H1 (cell line): Measurements from ENCODE around the gene TRIB2.

ENCODE experiments used
- EZH2 ChIP-seq: fragments of 200-600 bp; sonication (generic); IDR thresholded peaks from 2 replicates; pipeline ENCODE4 v1.7.1; 2012; ENCODE audit warnings: low read depth, mild to moderate bottlenecking, moderate library complexity, low read length, inconsistent platforms; ENCODE audit not compliant: severe bottlenecking
- RFX5 ChIP-seq: IDR thresholded peaks from 2 replicates; pipeline ENCODE4 v1.6.1; 2011; ENCODE audit warnings: low read depth, low read length, improper control_type of control experiment, borderline replicate concordance
- RXRA ChIP-seq: IDR thresholded peaks from 2 replicates; pipeline ENCODE4 v1.6.1; 2011; ENCODE audit warnings: low read depth, mild to moderate bottlenecking, low read length, moderate library complexity; ENCODE audit not compliant: insufficient read depth
- SIN3A ChIP-seq, 2 experiments: IDR thresholded peaks in 1 of 2; conservative IDR thresholded peaks in 1 of 2; 2 replicates each; pipeline ENCODE4 v1.6.1; 2011 to 2012; ENCODE audit warnings: low read length in 2 of 2, improper control_type of control experiment in 1 of 2, low read depth in 1 of 2, mild to moderate bottlenecking in 1 of 2
- SRF ChIP-seq: IDR thresholded peaks from 2 replicates; pipeline ENCODE4 v1.6.1; 2011; ENCODE audit warnings: mild to moderate bottlenecking, low read depth, low read length, moderate library complexity
- TAF1 ChIP-seq: IDR thresholded peaks from 2 replicates; pipeline ENCODE4 v1.6.1; 2011; ENCODE audit warnings: mild to moderate bottlenecking, low read depth, low read length
- YY1 ChIP-seq: IDR thresholded peaks from 2 replicates; pipeline ENCODE4 v1.6.1; 2011; ENCODE audit warnings: low read depth, mild to moderate bottlenecking, low read length
- TF ChIP-seq, protein P1 (sequence below), 3 experiments: IDR thresholded peaks; 1 replicate in 2 of 3; 2 replicates in 1 of 3; pipeline versions ENCODE4 v1.5.1 to v1.6.1; 2011; ENCODE audit warnings: low read length in 3 of 3, mild to moderate bottlenecking in 3 of 3, inconsistent platforms in 2 of 3, low read depth in 1 of 3, moderate library complexity in 1 of 3; ENCODE audit not compliant: insufficient read depth in 1 of 3; ENCODE audit errors: control extremely low read depth in 1 of 3

DNA sequence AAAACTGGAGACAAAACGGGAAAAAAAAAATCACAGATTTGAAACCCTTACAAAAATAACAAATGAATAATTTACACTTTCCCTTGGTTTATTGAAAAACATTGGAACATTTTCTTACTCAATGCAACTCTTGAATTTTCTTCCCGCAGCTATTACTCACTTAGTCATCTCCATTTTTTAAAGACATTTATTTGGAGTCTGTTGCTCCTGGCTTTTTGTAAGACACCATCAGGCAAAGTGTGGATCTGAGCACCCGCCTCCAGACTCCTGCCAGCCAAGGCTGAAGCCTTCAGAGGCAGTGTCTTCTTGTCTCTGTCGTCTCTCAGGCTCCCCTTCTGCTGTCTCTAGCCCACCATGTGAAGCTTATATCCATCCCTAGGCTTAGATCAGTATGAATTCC lies 46.2 kb downstream of the TRIB2 start:
- TF ChIP-seq YY1 (no peak), RXRA (no peak), TAF1 (no peak), SRF (no peak), SIN3A (conservative IDR thresholded peaks at IDR 0.05 in 1 of 2, IDR thresholded peaks at IDR 0.05 in 1 of 2; ENCODE audit: low read depth in 1 of 2, low read length in 2 of 2) (no peak), RFX5 (no peak), EZH2 (no peak)
- TF ChIP-seq, protein P1, sequence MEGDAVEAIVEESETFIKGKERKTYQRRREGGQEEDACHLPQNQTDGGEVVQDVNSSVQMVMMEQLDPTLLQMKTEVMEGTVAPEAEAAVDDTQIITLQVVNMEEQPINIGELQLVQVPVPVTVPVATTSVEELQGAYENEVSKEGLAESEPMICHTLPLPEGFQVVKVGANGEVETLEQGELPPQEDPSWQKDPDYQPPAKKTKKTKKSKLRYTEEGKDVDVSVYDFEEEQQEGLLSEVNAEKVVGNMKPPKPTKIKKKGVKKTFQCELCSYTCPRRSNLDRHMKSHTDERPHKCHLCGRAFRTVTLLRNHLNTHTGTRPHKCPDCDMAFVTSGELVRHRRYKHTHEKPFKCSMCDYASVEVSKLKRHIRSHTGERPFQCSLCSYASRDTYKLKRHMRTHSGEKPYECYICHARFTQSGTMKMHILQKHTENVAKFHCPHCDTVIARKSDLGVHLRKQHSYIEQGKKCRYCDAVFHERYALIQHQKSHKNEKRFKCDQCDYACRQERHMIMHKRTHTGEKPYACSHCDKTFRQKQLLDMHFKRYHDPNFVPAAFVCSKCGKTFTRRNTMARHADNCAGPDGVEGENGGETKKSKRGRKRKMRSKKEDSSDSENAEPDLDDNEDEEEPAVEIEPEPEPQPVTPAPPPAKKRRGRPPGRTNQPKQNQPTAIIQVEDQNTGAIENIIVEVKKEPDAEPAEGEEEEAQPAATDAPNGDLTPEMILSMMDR (IDR thresholded peaks at IDR 0.05; ENCODE audit: control extremely low read depth in 1 of 3, insufficient read depth in 1 of 3, low read depth in 1 of 3, low read length in 3 of 3), result no peak
